Mucosa of descending colon (tissue), 3 donors: ENCODE data around the gene VAMP5. TPM values are rescaled to one million over a fixed set of nuclear protein-coding genes. Genes with fewer than 3 reads are reported as not detected.

Experiments used
- ATAC-seq: fragments of 200-7000 bp; cut with Tn5 transposase; one replicate; pipeline ENCODE4 v1.9.1; 2020; ENCODE audit warnings: mild to moderate bottlenecking, moderate library complexity
- DNase-seq, 3 donors: peaks; one replicate each; pipeline ENCODE4 v3.0.0-alpha.2; 2020
- H3K36me3 ChIP-seq: fragments of 200-600 bp; one replicate; pipeline ENCODE4 v1.8.0; 2021; ENCODE audit warnings: low read depth, mild to moderate bottlenecking
- H3K4me1 ChIP-seq: fragments of 200-600 bp; one replicate; pipeline ENCODE4 v1.8.0; 2021; ENCODE audit warnings: low read depth, mild to moderate bottlenecking
- H3K4me3 ChIP-seq: fragments of 200-600 bp; one replicate; pipeline ENCODE4 v1.8.0; 2021; ENCODE audit warnings: mild to moderate bottlenecking
- H3K9me3 ChIP-seq: fragments of 200-600 bp; one replicate; pipeline ENCODE4 v1.8.0; 2021; ENCODE audit warnings: mild to moderate bottlenecking
- intact Hi-C, 2 donors: fragments of 100-400 bp; cut with DNase I in 1 of 2; cut with micrococcal nuclease in 1 of 2; formaldehyde crosslinking; loops; one replicate each; pipeline versions ENCODE4 v1.11.0 to v1.11.1; 2022; cut with DNase I, micrococcal nuclease
- long read RNA-seq, 2 donors: library from polyadenylated mRNA; unstranded; transcript quantifications; one replicate each; pipeline ENCODE4 v2.0.0, GENCODE V29; 2019 to 2021
- total RNA-seq, 3 donors: library from RNA; stranded (reverse); fragmentation: NEBNext Ultra II Directional in 2 of 3; extraction: Animal tissue kit (Norgen Biotek cat#: 25700) in 2 of 3; gene quantifications; one replicate each; pipeline versions ENCODE4 v1.2.1 to v1.2.4, GENCODE V29; 2021 to 2023
- TF ChIP-seq, protein P1 (sequence below): fragments of 200-600 bp; IDR thresholded peaks from one replicate; pipeline ENCODE4 v1.8.0; 2022; ENCODE audit warnings: antibody characterized with exemption, mild to moderate bottlenecking
- donor health status: DM: no; HTN: no; CAD: no; lungs with moderate emphysema.
- donor health status: DM: no; HTN: no; CAD: no.
- donor health status: DM: no; HTN: yes; CAD: no.

Gene VAMP5
- total RNA-seq: 10 to 100 TPM; 10.8 to 39.3 (median 28.3) TPM
- long read RNA-seq, donor 1, transcript VAMP5-201 (3 exons, 689 nt): major isoform, 23 of 27 reads
- long read RNA-seq, donor 1, partial matches to known transcripts: 0 of 27 reads
- long read RNA-seq, donor 1, other reads (novel, unspliced or antisense): 4 of 27 reads
- long read RNA-seq, donor 2, transcript VAMP5-201 (3 exons, 689 nt): major isoform, 12 of 17 reads
- long read RNA-seq, donor 2, partial matches to known transcripts: 1 of 17 reads
- long read RNA-seq, donor 2, other reads (novel, unspliced or antisense): 4 of 17 reads

GRCh38 chr2:85584354-85584856, at the start of gene VAMP5:
TSS of gene VAMP5 (plus strand) at chr2:85584431. CDS start at chr2:85584491, 60 bp downstream.
- intact Hi-C loops: no loop called here
- no peaks in the 10 kb centered on the region for H3K36me3 ChIP-seq
- TF ChIP-seq, protein P1, sequence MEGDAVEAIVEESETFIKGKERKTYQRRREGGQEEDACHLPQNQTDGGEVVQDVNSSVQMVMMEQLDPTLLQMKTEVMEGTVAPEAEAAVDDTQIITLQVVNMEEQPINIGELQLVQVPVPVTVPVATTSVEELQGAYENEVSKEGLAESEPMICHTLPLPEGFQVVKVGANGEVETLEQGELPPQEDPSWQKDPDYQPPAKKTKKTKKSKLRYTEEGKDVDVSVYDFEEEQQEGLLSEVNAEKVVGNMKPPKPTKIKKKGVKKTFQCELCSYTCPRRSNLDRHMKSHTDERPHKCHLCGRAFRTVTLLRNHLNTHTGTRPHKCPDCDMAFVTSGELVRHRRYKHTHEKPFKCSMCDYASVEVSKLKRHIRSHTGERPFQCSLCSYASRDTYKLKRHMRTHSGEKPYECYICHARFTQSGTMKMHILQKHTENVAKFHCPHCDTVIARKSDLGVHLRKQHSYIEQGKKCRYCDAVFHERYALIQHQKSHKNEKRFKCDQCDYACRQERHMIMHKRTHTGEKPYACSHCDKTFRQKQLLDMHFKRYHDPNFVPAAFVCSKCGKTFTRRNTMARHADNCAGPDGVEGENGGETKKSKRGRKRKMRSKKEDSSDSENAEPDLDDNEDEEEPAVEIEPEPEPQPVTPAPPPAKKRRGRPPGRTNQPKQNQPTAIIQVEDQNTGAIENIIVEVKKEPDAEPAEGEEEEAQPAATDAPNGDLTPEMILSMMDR: no peak
- H3K9me3 ChIP-seq: no peaks in the 10 kb centered on the region
- ATAC-seq: peak; percentile 58
- DNase-seq: peak; percentile 57 to 75 (median 68)
- peak within 1 kb of the TSS; percentile 19 for H3K4me3 ChIP-seq
- peaks cover 24% of the 10 kb centered on the region for H3K4me1 ChIP-seq

GRCh38 chr2:85534881-85535280, 49.4 kb upstream of the VAMP5 start:
- DNase-seq: no peak
- Histone ChIP-seq H3K4me1 (peaks cover 21% of the 10 kb centered on the region), H3K36me3 (no peaks in the 10 kb centered on the region), H3K4me3 (no peak overlapping the region), H3K9me3 (no peaks in the 10 kb centered on the region)
- TF ChIP-seq, protein P1: no peak
- intact Hi-C loops: loop anchor here in 1 of 2 donors (5.0 kb wide), 1 partner anchor 98 kb away; no protein-coding TSS in a partner anchor
- ATAC-seq: no peak

GRCh38 chr2:85536479-85536878, 47.8 kb upstream of the VAMP5 start:
- TF ChIP-seq, protein P1: no peak
- ATAC-seq (no peak), DNase-seq (no peak)
- Histone ChIP-seq H3K36me3 (peaks cover under 1% of the 10 kb centered on the region), H3K4me1 (peaks cover 31% of the 10 kb centered on the region), H3K9me3 (no peaks in the 10 kb centered on the region), H3K4me3 (no peak overlapping the region)
- intact Hi-C loops: loop anchor here in 1 of 2 donors (5.0 kb wide), 1 partner anchor 99 kb away; no protein-coding TSS in a partner anchor

DNA sequence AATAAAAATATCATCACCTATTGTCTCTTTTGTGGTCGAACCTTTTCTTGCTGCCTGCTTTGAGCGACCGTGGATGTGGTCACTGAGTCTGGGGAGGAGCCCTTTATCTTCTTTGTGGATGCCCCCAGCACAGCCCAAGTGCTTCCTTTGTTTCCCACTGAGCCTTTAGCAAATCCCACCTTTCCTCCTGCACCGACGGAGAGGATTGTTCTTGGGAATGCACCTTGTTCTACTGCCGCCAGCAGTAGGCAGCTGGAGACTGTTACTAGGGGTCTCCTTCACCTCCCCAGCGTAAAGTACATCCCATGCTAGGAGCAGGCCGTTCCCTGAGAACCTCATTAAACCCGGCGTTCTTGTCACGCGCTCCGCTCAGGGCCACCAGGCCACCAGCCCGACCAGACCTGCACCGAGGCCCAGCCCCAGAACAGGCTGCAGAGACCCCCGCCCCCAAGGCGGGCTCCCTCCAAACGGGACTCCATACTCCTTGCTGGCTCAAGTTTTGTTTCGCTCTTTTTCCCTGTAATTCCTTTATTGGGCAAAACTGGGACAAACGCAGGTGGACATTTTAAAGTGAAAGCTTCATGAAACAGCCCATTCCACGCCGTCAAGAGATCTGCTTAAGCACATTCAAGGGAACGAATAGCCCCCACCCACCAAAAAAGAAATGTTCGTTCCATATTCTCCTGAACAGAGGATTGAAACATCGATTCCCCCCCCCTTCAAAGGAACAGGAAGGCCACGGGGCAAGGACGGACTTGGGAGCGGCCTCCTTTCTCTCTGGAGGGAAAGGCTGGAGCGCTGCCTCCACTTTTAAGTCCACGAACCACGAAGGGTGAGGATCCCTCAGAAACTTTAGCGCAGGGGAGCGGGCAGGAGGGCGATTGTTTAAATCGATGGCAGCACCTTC, 46.4 kb upstream of the VAMP5 start:
- no peaks in the 10 kb centered on the region for H3K9me3 ChIP-seq
- peak; percentile 18 for ATAC-seq
- TF ChIP-seq, protein P1: no peak
- peak; percentile 75 to 79 (median 77) for DNase-seq
- H3K4me1 ChIP-seq: peaks cover 39% of the 10 kb centered on the region
- H3K4me3 ChIP-seq: peak overlapping the region; percentile 41
- intact Hi-C loops: loop anchor here in 1 of 2 donors (5.0 kb wide), 1 partner anchor 101 kb away; no protein-coding TSS in a partner anchor
- H3K36me3 ChIP-seq: peaks cover 12% of the 10 kb centered on the region
